Epithelial cell of proximal tubule (primary cell): Measurements from ENCODE around the gene COL5A1. TPM values are rescaled to one million over a fixed set of nuclear protein-coding genes. Genes with fewer than 3 reads are reported as not detected.

Experiments
- DNase-seq: peaks from one replicate; pipeline ENCODE4 v3.0.0-alpha.2; 2011; ENCODE audit warnings: low read depth
- H3K4me3 ChIP-seq: 2 replicates; pipeline ENCODE4 v1.5.1; 2011; ENCODE audit warnings: low read depth, mild to moderate bottlenecking, low read length
- total RNA-seq: library from RNA; depleted of rRNA; stranded (reverse); fragments of >200 nt; gene quantifications from 2 replicates; pipeline ENCODE4 v1.2.3, GENCODE V29; 2015
- TF ChIP-seq, protein P1 (sequence below): conservative IDR thresholded peaks from 2 replicates; pipeline ENCODE4 v1.5.1; 2012; ENCODE audit warnings: low read depth, mild to moderate bottlenecking, low read length

Gene COL5A1
- total RNA-seq, 1 donor from 2014 or later, result 16.0 TPM

DNA sequence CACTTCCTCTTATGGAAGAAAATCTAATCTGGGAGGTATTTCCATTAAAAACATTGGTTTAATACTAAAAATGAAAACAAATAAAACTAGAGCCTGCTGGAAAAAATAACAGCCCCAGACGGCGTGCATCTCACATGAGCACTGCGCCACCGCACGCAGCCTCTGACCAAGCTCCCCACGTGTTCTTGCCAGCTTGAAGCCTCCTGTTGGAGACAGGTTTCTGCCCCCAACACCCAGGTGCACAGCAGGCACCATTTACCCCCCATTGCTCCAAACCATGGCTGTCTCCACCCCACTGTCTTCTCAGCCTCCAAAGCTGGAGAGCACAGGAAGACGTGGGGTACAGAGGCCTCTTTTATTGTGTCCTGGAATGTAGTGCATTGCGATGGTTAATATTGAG is 10.7 kb upstream of the COL5A1 start:
- DNase-seq, result no peak
- H3K4me3 ChIP-seq, result no peak overlapping the region
- TF ChIP-seq, protein P1, sequence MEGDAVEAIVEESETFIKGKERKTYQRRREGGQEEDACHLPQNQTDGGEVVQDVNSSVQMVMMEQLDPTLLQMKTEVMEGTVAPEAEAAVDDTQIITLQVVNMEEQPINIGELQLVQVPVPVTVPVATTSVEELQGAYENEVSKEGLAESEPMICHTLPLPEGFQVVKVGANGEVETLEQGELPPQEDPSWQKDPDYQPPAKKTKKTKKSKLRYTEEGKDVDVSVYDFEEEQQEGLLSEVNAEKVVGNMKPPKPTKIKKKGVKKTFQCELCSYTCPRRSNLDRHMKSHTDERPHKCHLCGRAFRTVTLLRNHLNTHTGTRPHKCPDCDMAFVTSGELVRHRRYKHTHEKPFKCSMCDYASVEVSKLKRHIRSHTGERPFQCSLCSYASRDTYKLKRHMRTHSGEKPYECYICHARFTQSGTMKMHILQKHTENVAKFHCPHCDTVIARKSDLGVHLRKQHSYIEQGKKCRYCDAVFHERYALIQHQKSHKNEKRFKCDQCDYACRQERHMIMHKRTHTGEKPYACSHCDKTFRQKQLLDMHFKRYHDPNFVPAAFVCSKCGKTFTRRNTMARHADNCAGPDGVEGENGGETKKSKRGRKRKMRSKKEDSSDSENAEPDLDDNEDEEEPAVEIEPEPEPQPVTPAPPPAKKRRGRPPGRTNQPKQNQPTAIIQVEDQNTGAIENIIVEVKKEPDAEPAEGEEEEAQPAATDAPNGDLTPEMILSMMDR, result no peak

DNA sequence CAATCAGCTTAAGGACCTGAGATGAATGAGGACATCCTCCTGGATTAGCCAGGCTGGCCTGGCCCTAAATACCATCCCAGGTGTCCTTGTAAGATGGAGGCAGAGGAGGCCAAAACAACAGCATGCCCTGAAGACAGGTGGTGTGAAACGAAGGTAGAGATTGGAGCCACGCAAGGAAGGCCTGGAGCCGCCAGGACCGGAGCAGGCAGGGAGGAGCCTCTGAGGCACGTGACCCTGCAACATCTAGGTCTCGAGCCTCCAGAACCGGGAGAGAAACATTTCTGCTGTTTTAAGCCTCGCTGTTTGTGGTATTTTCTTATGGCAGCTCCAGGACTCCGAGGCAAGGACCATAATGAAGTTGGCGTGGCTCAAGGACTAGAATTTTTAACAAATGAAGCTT is 9.7 kb upstream of the COL5A1 start:
- no peak overlapping the region for H3K4me3 ChIP-seq
- no peak for DNase-seq
- TF ChIP-seq, protein P1, result no peak

DNA sequence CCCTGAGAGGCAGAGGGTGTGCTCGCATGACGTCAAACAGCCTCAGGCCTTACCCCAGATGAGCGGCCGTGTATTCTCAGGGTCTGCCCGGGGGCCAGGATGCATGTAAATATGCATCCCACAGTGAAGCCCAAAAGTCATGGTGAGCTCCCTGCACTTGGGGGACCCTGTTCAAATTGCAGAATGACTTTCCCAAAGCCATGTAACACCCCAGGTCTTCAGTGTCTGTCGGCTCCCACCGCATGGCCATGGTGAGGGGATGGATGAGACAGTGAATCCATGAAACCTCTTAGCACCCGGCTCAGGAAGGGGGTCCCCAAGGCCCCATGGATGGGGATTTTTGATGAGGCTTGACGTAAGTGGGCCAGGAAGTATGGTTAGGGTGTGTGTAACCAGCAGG is 9.3 kb upstream of the COL5A1 start:
- DNase-seq, result no peak
- TF ChIP-seq, protein P1, result no peak
- H3K4me3 ChIP-seq, result no peak overlapping the region

DNA sequence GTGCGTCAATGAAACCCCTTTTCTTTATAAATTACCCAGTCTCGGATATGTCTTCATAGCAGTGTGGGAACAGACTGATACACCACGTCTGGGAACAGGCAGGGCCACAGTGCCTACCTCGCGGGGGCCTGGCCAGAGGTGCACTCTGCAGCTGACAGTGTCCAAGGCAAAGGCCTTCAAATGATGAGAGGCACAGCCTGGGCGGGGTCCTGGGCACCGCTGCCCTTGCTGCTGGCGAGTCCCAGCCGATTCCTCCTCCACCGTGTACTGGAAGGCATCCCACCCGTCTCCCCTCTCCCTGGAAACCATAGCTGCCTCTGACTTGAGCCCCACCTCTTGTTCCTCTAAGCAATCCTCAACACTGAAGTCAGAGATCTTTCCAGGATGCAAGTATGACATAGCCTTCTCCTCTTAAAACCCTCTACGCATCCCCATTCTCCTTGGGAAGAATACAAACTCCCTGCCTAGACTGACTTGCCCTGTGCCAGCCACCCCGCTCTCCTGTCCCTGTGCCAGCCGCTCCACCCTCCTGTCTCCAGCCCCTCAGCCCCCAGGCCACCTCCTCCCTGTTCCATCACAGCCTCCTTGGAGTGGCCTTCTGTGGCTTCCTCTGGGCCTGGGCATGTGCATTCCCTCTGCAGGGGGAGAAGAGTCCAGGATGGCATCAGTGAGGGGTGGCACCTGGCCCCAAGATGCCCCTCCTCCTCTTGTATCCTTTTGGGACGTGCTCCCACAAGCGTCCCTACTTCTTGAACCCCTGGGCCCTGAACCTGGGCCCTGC is 8.1 kb upstream of the COL5A1 start:
- TF ChIP-seq, protein P1, result no peak
- DNase-seq, result no peak
- H3K4me3 ChIP-seq, result no peak overlapping the region

DNA sequence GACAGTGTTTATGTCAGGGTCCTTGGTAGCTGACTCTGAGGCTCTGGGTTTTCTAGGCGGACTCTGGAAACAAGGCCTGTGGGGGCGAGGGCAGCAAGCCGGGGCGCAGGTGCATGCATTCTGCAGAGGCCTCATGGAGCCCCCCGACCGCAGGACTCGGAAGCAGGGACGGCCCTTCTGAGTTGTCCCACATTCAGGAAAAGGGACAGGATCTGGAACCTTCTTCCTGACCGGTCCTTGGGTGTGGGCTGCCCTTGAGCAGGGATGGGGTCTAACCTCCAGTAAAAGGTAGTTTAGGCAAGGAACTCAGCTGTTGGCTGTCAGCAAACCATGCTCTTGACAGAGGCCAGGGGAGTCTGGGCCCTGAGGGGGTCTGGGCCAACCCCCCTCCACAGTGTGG is 7.4 kb upstream of the COL5A1 start:
- TF ChIP-seq, protein P1, result no peak
- H3K4me3 ChIP-seq, result no peak overlapping the region
- no peak for DNase-seq

DNA sequence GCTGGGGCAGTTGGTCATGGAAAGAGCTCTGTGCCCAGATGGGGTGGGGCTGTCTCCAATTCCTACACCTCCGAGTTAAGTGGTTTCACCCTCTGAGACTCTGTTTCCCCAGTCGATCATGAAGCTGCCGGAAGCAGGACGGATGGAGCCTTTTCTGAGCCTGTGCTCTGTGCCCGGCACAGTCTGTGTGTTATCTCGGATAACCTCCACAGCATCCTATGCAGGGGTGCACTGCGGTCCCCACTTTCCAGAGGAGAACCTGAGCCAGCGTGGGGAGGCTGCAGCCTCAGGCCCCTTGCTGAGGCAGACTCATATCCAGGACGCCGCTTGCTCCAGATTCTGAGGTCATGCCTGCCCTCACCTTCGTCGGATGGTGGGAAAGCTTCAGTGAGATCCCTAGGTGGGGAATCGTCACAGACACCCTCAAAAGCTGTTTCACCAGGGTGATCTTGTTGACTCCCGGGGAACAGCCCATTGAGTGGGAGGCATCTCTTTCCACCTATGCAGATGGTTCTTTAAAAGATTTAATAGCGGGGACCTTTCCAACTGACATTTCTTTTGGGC is 6.9 kb upstream of the COL5A1 start:
- H3K4me3 ChIP-seq, result no peak overlapping the region
- TF ChIP-seq, protein P1, result no peak
- no peak for DNase-seq
